NCI-H2171 (cell line): ENCODE results near the gene NFS1.

Experiments used
- DNase-seq: peaks from one replicate; lab custom pipeline; 2025; lab: John Stamatoyannopoulos, UW

The NFS1 gene

DNA sequence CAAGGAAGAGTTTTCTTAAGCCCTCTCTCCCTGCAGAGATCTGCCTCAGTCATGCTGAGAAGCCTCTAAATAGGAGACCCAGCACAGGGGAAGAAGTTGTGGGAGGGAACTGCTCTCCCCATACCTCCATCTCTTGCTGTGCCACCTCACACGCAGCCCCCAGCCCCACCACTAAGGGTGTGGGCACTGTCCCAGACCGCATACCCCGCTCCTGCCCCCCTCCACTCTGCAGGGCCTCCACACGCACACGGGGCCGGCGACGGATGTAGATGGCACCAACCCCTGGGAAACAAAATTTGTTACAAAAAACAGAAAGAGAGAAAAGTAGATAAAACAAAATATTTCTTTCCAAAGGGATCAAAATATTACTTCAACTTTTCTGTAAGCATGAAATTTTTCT, 24.2 kb downstream of the NFS1 start:
- DNase-seq: no peak

DNA sequence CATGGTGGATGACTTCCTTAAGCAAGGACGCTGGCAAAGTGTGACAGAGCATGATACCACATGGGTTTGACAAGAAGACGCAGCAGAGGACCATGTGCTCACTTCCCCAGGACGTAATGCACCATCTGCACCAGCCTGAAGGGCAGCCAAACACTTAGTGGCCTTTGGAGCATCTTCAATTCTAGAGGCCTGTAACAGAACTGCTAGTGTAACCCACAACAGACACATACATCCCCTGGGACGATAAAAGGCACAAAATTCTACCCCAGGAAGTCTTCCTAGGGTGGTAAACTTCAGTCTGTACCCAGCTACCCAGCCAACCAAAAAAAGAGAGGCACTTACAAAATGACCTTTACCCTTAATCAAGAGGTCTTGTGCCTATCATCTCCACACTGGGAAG, 25.3 kb downstream of the NFS1 start:
- no peak for DNase-seq

DNA sequence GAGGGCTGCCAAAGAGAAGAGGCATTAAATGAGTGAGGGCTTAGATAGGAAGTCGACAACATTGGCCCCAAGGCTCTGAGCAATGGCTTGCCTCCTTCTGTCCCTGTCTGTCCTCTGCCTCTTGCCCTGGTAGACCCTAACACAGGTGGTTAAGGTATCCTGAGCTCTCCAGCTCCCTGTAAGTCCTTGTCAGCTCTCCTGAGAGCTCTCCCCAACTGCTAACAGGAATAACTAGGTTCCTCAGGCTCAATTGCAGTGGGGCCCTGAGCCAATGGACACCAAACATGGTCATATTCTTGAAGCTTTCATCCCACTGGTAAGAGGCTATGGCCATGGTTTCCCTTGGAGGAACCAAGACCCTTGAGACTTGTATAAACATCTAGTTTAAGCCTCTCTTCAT, 29.5 kb downstream of the NFS1 start:
- DNase-seq: no peak

DNA sequence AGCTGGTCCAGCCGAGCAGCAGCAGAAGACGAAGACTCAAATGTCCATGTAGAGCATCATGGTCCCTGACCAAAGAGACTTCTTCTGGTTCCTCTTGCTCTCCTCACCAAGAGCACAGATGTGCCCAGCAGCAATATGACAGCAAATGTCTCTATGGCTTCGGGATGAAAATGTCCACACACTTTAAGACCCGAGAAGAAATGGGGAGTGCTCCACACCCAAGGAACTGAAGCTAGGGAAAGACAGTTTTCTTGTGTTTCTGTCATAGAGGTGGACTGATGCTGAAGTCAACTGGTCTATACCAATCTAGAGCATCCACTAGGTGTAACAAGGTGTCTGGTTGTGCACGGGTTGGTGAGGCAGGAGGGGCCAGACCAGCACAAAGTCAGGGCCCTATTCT, 29.9 kb downstream of the NFS1 start:
- no peak for DNase-seq

DNA sequence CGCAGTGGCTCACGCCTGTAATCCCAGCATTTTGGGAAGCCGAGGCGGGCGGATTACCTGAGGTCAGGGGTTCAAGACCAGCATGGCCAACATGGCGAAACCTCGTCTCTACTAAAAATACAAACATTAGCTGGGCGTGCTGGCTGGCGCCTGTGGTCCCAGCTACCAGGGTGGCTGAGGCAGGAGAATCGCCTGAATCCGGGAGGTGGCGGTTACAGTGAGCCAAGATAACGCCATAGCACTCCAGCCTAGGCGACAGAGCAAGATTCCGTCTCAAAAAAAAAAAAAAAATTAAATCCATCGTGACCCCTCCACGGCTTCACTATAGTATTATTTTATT, 33.2 kb downstream of the NFS1 start:
- DNase-seq: no peak

DNA sequence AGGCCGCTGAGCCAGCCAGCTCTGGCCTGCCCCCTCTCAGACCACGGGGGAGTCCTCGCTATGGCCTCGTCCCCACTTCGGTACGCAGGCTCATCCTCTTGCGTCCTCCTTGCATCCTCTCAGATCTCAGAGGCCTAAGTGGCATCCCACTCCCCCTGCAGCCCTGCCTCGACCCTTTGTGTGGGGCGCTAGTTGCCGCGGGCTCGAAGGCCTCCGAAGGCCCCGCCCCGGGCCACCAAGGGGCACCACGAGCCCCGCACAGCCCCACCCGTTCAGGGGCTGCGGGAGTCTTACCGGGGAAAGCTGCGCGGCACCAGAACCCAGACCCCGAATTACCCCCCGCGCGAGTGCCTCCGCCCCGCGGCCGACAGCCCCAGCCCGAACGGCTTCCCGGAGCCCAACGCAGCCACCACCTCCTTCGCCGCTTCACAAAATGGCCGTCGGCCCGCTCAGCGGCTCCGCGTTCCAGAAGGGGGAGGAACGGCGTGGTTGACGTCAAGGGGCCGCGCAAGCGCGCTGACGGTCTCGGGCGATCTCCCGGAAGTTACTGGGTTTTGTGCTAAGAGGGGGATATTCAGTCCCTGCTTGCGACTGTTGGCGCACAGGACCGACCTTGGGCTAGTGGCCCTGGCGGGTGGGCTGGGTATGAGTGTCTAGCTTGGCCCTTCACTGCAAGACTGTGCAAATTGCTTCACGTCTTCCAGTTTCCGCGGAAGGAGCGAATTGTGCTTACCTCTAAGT, 34.5 kb downstream of the NFS1 start, which contains the start of the genes CPNE1 and RBM12:
TSS of gene CPNE1 (minus strand) at position 435 of the 741 bp plus-strand sequence. CDS start 31,977 bp downstream, outside the sequence.
TSS of gene RBM12 (minus strand) at position 435 of the 741 bp plus-strand sequence. CDS start 9,578 bp downstream, outside the sequence.
- peak; percentile 95 for DNase-seq

DNA sequence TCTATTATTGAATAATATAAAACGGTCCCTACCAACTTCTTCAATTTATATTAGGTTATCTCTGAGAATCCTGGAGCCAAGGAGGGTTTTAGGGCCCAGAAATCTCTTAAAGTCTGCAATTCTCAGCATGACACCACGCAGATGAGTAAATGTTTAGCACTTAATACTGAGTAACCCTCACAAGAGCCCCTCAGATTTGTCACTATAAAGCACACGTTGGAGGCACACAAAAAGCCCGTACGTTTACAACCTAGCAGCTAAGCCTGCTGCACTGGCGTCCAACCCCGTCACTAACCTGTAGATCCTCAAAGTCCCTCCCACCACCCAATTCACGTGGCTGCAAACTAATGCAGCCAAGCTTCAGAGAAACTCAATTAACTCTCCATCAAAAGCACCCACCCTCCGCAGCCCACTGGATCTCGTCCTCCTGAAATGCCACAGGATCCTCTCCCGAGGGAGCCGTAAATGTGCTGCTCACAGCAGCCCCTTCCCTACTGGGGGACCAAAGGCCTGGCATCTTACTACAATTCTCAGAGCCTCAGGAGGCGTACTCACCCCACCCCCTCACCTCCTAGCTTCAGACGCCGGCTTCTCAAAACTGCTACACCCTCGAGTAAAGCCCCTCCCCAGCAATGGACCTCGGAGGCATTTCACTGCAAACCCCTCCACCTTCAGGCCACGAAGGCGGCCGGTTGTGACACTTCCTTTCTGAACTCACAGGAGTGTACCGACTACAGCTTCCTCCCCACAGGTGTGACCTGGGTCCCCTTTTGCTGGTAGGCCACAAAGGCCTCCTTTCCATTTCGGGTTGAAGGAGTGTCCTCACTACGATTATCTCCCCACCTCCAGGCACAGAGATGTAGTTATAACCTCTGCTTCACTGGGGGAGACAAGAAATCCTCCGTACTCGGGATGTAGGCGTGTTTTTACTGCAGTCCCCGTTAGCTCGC, 35.4 kb downstream of the NFS1 start:
- peak; percentile 44 for DNase-seq

DNA sequence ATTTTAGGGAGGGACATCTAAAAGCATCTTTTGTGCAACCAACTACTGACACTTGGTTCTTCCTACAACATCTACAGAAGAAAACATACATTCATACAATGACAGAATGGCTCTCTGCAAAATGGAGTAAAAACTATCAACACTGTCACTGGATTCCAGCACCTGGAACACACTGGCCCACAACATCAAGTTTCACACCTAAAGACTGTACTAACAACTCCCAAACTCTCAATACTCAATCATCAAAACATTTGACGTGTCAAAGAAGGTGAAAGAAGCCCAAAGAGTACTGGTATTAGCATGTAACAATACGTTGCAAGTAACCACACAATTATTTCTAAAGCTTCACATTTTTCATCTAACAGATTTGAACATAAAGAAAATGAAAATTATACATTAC, 36.6 kb downstream of the NFS1 start:
- no peak for DNase-seq

DNA sequence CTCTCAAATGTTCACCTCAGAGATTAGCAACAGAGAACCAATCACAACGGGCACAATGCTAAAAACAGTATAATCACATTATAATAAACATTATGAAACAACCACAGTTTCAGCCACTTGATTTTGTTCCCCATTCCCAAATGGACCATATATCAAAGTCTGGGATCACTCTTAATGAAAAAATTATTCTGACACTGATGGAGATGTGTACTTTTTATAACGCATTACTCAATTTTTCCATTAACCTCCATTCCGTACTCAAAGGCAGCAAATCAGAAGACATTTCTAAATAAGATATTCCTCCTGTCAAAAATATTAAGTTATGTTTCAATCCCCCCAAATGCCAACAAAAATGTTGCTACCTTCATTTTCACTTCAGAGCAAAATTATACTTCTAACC, 37.2 kb downstream of the NFS1 start:
- DNase-seq: no peak

DNA sequence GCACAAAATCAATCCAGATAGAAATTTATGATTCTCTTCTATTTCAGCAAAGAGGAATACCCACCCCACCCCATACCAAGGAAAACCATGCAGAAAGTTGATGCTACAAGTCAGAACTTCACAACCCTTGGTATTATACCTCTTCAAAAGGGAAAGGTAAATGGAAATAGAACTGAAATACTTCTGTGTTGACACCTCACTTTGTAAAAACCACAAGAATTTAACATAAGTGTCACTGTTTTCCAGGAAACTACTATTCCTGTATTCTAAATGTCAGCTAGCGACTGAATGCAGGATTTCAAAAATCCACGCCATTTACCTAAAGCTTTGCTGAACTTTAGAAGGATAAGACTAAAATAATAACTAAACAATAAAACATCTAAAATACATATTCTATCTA, 38.1 kb downstream of the NFS1 start:
- no peak for DNase-seq

DNA sequence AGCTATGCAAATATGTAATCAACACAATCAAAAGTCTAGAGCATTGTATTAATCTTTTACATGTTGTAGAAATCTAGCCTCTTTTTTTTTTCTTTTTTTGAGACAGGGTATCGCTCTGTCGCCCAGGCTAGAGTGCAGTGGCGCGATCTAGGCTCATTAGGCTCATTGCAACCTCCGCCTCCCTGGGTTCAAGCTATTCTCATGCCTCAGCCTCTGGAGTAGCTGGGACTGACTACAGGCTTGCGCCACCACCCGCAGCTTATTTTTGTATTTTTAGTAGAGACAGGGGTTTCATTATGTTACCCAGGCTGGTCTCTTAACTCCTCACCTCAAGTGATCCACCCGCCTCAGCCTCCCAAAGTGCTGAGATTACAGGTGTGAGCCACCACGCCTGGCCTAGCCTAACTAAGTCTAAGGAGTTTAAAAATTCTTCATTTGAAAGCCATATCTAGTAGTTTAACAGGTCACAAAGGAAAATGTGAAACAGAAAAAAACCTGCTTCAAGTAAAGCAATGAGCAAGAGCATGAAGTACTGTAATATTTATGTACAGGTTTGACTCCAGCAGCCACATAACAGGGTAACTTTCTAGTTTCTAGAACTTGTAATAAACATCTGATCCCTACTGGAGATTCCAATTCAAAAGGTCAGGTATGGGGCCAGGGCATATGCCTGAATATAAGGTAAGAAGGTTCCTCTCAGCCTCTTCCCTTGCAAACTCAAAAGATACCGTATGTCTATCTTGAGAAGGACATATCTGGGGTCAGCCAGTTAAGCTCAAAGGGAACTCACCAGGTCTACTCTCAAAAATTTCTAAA, 38.8 kb downstream of the NFS1 start:
- DNase-seq: no peak

DNA sequence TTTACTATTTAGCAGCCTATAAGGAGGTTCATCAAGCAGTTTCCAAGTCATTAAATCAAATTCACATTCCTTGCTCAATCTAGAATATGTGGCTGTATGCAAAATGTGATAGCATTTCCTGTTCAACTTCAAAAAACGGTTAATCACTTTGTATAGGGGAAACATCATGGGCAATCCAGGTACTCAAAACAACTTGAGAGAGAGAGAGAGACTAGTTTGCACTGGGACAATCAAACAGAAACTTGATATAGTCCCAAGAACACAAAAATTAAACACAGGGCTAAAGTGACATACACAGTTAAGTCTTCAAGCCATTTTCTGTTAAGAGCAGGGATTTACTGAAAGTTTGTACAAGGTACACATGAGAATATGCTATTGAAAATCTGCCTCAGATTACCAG, 41.9 kb downstream of the NFS1 start:
- no peak for DNase-seq

DNA sequence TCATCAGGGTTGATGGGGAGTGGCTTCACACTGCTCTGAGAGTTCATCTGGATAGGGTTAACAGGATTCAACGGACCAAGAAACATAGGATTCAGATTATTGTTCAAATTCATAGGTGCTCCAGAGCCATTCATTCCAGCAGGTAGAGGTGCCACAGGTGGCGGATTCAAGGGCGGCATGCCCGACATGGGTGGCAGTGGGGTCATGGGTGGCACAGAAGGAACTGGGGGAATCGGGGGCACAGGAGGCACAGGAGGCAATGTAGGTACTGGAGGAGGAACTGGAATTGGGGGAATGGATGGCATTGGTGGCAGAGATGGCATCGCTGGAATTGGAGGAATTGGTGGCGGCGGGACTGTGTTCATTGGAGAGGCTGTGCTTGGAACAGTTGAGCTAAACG, 44.7 kb downstream of the NFS1 start:
- DNase-seq: no peak

DNA sequence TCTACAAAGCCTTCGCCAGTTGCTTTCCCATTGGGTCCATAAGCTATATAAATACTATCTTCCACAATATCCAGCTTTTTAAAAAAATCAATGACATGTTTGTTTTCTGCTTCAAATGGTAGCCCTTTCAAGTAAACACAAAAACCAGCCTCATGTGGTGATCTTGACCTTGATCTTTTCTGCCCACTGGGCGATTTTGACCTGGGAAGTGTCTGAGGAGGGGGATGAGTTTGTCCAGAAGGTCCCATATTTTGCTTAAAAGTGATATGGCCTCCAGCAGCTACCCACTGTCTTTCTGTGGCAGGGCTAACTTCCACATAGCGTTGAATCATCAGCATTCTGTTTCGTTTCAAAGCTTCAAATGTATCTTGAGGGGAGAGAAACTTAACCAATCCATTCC, 45.3 kb downstream of the NFS1 start:
- no peak for DNase-seq

DNA sequence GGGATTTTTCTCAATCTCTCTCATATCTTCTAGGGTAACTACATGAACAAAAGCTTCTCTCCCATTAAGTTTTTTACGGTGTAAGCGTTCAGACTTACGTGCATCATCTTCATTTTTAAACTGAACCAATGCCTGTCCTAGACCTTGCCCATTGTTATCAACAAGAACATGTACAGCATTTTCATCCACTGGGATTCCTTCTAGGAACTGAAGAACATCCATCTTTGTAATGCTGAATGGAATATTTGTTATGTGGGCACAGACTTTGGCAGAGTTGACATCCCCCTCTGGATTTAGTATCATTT, 45.8 kb downstream of the NFS1 start:
- no peak for DNase-seq

DNA sequence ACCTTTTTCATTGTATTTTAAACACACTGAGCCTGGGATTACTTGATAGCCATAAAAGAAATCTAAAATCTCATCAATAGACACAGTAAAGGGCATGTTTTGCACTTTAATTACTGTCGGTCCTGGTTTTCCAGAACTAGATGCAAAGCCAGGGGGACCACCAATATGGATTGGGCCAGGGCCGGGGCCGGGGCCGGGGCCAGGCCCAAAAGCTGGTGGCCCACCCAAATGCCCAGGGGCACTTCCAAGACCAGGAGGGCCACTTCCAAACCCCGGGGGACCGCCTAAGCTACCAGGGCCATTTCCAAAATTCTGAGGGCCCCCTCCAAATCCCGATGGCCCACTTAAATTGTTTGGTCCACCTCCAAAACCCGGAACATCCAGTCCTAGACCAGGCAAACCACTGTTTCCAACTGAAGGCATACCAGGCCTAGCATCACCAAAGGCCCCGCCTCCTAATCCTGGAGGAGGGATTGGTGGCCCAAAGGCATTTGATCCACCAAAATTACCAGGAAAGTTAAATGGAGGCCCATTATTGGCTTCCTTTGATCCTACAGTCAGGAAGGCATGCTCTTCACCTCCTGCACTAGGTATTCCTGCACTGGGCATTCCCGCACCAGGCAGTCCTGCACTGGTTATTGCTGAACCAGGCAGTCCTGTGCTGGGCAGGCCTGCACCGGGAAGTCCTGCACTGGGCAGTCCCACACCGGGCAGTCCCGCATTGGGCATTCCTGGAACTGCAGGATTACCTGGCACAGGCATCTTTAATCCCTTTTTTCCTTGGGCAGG, 46.3 kb downstream of the NFS1 start:
- no peak for DNase-seq

DNA sequence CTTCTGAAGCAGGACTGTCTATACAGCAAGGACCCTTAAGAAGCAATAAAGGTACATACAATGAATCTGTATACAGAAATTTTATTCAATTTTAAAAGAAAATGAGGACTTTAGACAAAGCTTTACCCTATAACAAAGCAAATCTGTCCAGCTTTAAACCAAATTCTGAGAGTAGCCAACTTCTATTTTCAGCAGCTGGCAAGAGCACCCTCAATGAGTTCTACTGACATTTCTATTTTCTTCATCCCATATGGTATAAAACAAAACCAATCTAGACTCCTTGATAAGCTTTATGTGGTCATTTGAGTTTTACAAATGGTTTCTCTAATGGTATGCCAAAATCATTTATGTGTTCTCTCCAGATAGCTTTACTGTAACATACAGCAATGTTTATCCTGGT, 47.2 kb downstream of the NFS1 start:
- no peak for DNase-seq

DNA sequence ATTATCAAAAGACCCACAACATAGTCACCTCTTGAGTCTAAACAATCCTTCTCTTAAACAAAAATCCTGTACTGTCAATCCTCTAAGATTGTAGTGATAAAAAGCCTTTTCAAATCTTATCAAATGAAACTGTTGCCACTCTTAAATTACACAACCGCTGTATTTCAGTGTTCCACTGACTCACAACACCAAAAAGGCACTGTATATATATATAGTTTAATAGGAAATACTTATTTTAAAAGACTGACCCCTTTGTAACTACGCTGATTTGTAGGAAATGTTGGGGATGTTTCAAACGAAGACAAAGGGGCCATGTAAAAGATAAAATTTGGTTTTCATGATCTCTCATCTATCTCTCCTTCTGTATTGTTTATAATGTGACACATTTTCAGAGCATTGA, 48.5 kb downstream of the NFS1 start:
- no peak for DNase-seq

DNA sequence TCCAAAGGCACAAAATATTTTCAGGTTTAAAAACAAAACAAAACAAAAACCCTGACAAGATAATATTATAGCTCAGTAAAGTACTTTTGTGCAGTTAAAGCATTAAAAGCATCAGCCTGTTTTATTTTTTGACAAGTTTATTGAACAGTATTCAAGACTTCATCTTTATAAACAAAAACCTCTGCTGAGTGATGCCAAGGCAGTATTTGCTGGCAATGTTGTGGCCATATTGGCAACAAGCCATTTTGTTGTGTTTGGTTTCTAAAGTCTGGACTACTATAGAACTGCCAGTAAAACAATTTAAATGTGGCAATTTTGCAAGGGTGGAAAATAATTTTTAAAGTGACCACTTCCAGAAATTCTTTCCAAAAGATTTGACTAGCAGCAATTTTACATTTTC, 50.3 kb downstream of the NFS1 start:
- no peak for DNase-seq

DNA sequence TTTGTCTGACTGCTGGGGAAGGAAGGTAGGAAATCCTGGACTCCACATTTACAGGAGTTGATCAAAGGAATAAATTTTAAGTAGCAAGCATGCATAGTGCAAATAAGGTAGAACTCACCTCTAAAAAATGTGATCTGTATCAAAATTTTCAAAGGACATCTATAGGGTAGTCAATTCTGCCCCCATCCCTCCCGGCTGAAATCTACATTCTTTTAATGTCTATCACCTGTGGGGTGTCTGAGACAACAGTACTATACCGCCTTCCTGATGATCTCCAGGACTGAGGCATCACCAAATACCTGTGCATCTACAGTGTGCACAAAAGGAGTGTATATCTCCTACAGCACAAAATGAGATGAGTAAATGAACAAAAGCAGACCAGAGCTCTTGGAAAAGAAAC, 54.3 kb downstream of the NFS1 start:
- DNase-seq: no peak

DNA sequence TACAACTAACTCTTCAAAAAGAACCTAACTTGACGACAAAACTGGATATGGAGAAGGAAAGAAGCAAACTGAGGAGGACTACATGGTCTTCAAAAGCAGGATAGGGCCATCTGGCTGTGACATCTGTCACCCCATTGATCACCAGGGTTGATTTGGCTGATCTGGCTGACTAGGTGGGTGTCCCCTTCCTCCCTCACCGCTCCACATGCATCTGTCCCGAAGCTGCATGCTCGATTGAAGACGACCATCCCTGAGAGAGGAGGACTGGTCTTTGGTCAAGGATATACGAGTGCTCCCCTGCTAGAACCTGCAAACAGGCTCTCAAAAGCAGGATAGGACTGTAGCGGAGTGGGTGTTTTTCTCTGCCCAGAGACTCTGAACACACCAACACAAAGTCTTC, 56.1 kb downstream of the NFS1 start:
- no peak for DNase-seq

DNA sequence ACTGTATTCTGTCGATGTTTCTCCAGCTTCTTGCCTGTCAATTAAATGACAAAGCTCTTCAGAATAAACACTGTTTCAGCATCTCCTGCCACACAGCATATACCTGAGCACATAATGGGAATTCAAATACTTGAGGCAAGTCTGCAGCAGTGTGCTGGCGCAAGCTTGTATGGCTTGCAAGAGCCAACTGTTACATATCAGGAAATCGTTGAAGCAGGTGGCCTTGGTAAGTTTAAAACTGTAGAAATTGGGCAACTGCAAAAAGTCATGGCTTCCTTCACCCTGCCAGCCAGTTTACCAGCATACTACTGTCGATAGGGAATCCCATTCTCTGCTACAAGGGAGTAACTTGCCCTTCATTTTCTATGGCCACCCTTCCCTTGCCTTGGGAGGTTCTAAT, 57.4 kb downstream of the NFS1 start:
- DNase-seq: no peak
